Activated CD4-positive, alpha-beta memory T cell treated with anti-CD3 and anti-CD28 coated beads for 36 hours (primary cell): ENCODE data around the gene ADCYAP1R1. TPM values are rescaled to one million over a fixed set of nuclear protein-coding genes. Genes with fewer than 3 reads are reported as not detected.

Source experiments
- CTCF ChIA-PET: fragments of 350-600 bp; sonication (Branson Sonifier 250); formaldehyde crosslinking; loops from one replicate; lab custom pipeline; 2021; ENCODE audit warnings: antibody characterized with exemption, inconsistent platforms; lab: Charles Lee
- POLR2A ChIA-PET: fragments of 350-600 bp; sonication (Branson Sonifier 250); formaldehyde crosslinking; loops from one replicate; lab custom pipeline; 2021; ENCODE audit warnings: antibody characterized with exemption; lab: Charles Lee
- DNase-seq: peaks from one replicate; pipeline ENCODE4 v3.0.0-alpha.2; 2020
- H3K27ac Mint-ChIP-seq: one replicate; pipeline ENCODE4 v1.8.0; 2021; ENCODE audit warnings: mixed read lengths
- H3K27me3 Mint-ChIP-seq: one replicate; pipeline ENCODE4 v1.8.0; 2021; ENCODE audit warnings: mixed read lengths
- H3K36me3 Mint-ChIP-seq: one replicate; pipeline ENCODE4 v1.8.0; 2021; ENCODE audit warnings: mixed read lengths
- H3K4me1 Mint-ChIP-seq: one replicate; pipeline ENCODE4 v1.8.0; 2021; ENCODE audit warnings: low read depth, mixed read lengths
- H3K4me3 Mint-ChIP-seq: one replicate; pipeline ENCODE4 v1.8.0; 2021; ENCODE audit warnings: mild to moderate bottlenecking, mixed read lengths
- H3K9me3 Mint-ChIP-seq: one replicate; pipeline ENCODE4 v1.8.0; 2021; ENCODE audit warnings: mixed read lengths
- intact Hi-C: fragments of 100-400 bp; cut with micrococcal nuclease; formaldehyde crosslinking; loops from one replicate; pipeline ENCODE4 v1.15.1; 2023
- total RNA-seq, 2 experiments: library from RNA; stranded (reverse); gene quantifications; one replicate each; pipeline ENCODE4 v1.2.3, GENCODE V29; 2021

ADCYAP1R1 gene
- total RNA-seq, 2 experiments from 2014 or later, result not detected

DNA sequence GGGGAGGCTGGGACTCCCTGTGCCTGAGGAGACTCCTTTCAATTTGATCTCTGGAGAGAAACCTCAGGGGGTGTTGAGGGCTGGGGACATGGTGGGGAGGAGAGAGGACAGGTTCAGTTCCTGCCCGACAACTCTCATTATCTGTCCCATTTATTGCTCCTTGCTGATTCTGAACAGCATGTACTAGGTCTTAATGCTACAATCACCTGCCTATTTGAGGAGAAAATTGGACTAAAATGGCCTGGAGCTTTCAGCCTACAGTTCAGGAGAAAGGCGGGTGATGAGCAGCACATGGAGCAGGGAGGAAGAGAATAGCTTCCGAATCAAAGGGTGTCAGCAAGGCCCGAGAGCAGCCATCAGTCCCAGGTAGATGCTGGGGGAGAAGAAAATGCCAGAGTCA lies 30.0 kb upstream of the ADCYAP1R1 start:
- intact Hi-C loops, result no loop called here
- POLR2A ChIA-PET, result no interaction called here
- Mint-ChIP-seq H3K9me3 (peaks cover 6% of the 10 kb centered on the region), H3K27me3 (no peaks in the 10 kb centered on the region), H3K4me1 (peaks cover 48% of the 10 kb centered on the region), H3K27ac (no peak overlapping the region), H3K36me3 (peaks cover 3% of the 10 kb centered on the region), H3K4me3 (no peak overlapping the region)
- CTCF ChIA-PET, result no interaction called here
- DNase-seq, result no peak

DNA sequence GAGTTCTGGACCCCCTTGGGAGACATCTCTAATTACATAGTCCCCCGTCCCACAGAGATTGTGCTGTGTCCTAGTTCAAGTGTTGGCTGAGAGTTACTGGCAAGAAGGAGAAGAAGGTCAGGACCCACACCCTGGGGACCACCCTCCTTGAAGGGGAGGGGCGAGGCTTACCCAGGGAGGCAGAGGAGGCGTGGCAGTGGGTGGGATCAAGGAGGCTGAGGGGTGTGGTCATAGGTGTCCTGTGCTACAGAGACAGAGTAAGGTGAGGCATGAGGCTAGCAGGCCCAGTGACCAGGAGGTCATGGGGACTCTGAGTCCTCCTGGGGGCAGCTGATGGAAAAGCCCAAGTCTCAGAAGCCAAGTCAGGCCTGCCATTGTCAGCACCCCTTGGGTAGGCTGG lies 29.4 kb upstream of the ADCYAP1R1 start:
- Mint-ChIP-seq H3K27me3 (no peaks in the 10 kb centered on the region), H3K4me3 (no peak overlapping the region), H3K4me1 (peaks cover 42% of the 10 kb centered on the region), H3K36me3 (peaks cover 3% of the 10 kb centered on the region), H3K27ac (no peak overlapping the region), H3K9me3 (peaks cover 6% of the 10 kb centered on the region)
- ChIA-PET POLR2A (interaction anchor here (0.5 kb wide), 1 partner anchor 10 kb away, joined by 5 read pairs; no protein-coding TSS in a partner anchor), CTCF (no interaction called here)
- no peak for DNase-seq
- intact Hi-C loops, result no loop called here

DNA sequence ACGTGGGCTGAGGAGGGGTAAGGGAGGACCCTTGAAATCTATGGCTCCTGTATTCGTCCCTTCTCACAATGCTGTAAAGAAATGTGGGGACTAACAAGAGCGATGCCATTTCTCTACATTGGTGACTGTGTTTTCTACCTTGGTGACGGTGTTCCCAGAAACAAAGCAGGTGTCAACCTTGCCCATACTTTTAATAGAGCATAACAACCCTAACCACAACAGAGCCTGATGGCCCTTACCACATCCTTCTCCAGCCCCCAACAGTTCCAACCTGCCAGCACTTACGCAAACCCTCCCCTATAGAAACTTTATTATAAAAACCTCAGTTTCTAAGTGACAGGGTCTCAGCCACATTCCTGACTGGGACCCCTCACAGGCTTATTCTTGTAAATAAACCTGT lies 28.2 kb upstream of the ADCYAP1R1 start:
- Mint-ChIP-seq H3K27ac (peak overlapping the region; percentile 58), H3K36me3 (peaks cover 3% of the 10 kb centered on the region), H3K9me3 (peaks cover 6% of the 10 kb centered on the region), H3K4me3 (no peak overlapping the region), H3K27me3 (no peaks in the 10 kb centered on the region), H3K4me1 (peaks cover 38% of the 10 kb centered on the region)
- ChIA-PET POLR2A (no interaction called here), CTCF (no interaction called here)
- DNase-seq, result peak; percentile 27
- intact Hi-C loops, result no loop called here

DNA sequence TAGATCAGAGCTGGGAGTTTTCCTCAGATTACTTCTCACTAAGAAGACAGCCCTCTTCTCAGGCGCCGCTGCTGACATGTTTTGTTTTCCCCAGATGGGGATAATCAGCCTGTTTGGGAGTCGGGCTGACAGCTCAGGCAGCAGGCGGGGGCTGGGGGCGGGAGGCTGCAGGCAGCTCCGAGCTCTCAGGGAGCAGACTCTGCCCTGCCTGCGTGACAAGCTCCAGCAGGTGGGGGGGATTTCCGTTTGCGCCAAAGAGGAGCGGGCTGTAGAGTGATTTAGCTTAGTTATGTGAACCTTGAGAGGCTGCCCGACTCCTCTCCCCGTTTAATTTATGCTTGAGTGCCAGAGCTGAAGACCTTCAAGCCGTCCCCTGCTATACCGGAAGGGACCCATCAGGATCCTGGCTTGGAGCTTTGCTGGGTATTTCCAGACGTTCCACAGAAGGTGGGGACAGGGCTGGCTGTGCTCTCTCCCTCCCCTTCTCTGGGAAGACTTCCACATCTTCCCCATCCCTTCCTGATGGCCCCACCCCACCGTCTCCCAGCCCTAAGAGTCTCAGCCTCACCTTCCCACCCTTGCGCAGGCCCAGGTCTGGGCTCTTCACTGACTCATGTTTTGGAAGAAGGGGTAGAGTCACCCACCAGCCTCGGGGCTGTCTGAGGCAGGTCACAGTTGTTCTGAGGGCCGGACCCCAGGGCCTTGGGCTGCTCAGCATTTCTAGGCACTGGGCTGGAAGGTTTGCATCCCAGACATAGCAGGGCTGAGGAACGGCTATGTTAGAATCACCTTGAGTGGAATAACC lies 24.7 kb upstream of the ADCYAP1R1 start:
- CTCF ChIA-PET, result interaction anchor here (1.3 to 2.1 kb wide), 2 partner anchors 43 to 95 kb away, joined by 8 to 9 read pairs; no protein-coding TSS in a partner anchor
- intact Hi-C loops, result no loop called here
- no peak overlapping the region for H3K4me3 Mint-ChIP-seq

DNA sequence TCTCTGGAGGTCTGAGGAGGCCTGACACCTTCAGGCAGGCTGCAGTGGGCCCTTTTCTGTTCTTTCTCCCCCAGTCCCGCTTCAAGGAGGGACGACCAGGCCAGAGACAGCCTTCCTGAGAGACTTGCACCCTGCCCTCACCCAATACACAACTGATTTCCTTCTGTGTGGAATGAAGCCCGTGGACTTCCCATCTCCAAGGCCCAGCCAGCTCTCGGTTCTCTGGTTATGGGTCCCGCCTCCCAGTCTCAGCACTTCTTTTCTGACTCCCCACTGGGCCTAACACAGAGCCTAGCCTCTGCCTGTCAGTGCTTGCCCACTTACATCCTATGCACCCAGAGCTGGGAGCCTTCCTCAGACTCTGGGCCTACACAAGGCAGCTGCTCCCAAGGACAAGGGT lies 24.1 kb upstream of the ADCYAP1R1 start:
- POLR2A ChIA-PET, result no interaction called here
- intact Hi-C loops, result no loop called here
- Mint-ChIP-seq H3K4me3 (no peak overlapping the region), H3K27me3 (no peaks in the 10 kb centered on the region), H3K36me3 (peaks cover 3% of the 10 kb centered on the region), H3K27ac (no peak overlapping the region), H3K4me1 (peaks cover 19% of the 10 kb centered on the region), H3K9me3 (peaks cover 6% of the 10 kb centered on the region)
- DNase-seq, result no peak
- CTCF ChIA-PET, result interaction anchor here (1.3 to 2.1 kb wide), 2 partner anchors 44 to 94 kb away, joined by 8 to 9 read pairs; no protein-coding TSS in a partner anchor

More for the DNA sequence above, 24.7 kb upstream of the ADCYAP1R1 start:
- POLR2A ChIA-PET, result no interaction called here
- Mint-ChIP-seq H3K27ac (no peak overlapping the region), H3K36me3 (peaks cover 3% of the 10 kb centered on the region), H3K4me1 (peaks cover 21% of the 10 kb centered on the region), H3K9me3 (peaks cover 6% of the 10 kb centered on the region), H3K27me3 (no peaks in the 10 kb centered on the region)
- no peak for DNase-seq

DNA sequence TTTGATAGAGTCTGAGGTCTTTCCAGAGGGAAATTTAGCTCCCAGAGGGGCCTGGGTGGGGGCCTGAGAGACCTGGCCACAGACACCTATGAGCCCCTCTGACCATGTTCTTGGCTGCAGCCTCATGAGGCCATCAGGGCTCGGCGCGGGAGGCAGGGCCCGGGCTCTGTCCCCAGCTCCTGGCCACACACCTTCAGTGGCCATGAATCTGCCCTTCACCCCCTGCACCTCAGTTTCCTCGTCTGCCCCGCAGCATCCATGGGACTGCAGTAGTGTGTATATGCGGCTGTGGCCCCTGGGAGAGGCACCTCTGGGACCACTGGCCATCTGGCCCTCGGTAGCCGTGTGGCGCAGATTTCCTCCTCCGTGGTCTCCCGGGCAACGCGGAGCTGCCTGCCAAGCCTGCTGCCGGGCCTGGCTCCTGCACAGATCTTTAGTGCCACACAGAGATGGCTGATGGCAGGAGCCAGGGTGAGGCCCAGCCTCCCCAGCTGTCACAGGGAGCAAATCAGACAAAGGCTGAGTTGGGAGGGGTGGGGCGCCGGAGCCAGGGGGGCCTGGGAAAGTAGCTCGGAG lies 23.6 kb upstream of the ADCYAP1R1 start:
- Mint-ChIP-seq H3K27me3 (no peaks in the 10 kb centered on the region), H3K4me1 (peaks cover 14% of the 10 kb centered on the region), H3K27ac (no peak overlapping the region), H3K4me3 (no peak overlapping the region), H3K9me3 (peaks cover 6% of the 10 kb centered on the region), H3K36me3 (peaks cover 3% of the 10 kb centered on the region)
- ChIA-PET POLR2A (no interaction called here), CTCF (no interaction called here)
- DNase-seq, result no peak
- intact Hi-C loops, result no loop called here

DNA sequence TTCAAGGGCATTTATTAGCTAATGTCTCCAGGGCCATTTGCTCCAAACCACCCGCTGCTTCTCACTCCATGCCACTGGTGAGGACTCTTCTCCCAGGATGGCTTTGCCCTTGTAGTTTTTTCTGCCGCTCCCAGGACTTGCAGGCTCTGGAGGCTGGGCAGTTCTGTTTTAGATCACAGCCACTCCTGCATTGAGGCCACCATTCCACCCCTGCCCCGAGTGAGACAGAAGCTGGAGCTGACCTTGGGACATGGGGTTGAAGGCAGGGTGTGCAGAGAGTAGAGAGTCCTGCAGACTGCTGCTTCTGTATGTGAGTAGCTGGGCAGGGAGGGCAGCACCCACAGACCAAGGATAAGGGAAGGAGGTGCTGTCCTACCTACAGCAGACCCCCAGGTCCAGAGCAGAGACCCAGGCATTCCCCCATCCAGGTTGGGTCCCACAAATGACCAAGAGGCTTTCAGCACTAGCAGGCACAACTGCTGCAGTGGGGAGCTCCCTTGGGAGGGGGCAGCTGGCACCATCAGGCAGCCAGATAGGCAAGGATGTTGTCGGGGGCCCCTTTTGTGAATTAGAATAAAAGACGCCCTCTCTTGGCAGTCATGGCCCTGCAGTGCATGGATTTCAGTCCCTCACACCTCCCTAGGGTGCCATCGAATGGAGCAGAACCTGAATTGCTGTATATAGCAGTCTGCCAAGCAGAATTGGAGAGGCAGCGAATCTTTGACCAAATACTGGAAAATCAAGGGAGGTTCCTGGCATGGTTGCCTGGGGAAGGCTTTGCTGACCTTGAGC lies 22.7 kb upstream of the ADCYAP1R1 start:
- ChIA-PET POLR2A (no interaction called here), CTCF (interaction anchor here (1.2 kb wide), 1 partner anchor 93 kb away, joined by 3 read pairs; no protein-coding TSS in a partner anchor)
- Mint-ChIP-seq H3K9me3 (peaks cover 3% of the 10 kb centered on the region), H3K36me3 (peaks cover 3% of the 10 kb centered on the region), H3K27ac (no peak overlapping the region), H3K27me3 (no peaks in the 10 kb centered on the region), H3K4me3 (no peak overlapping the region), H3K4me1 (peaks cover 5% of the 10 kb centered on the region)
- DNase-seq, result no peak
- intact Hi-C loops, result no loop called here

DNA sequence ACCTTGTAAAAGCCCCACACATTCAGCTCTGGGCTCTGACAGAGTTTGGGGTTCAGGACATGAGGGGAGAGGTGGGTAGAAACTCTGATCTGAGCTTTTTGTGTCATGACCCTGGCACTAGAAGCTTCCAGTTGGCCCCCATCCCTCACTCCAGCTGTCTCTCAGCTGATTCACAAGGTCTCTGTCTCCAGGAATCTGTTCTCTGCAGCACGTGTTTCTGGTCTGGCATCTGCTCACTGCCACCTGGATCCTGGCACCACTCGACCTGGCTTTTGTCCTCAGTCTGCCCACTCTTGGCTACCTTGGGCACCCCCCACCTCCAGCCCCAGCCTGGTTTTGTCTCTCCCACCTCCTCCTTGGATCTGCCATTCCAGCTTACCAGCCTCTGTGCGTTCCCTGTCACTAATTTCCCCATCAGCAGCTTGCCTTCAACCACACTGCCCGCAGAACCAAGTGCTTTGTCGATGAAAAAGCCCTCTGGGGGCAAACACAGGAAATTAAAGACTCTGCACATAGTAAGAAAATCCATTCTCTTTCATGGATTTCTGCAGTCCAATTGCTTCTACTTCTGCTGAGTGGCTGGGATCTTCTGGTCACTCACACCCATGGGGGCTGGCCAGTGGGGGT lies 18.3 kb upstream of the ADCYAP1R1 start:
- H3K4me1 Mint-ChIP-seq, result no peaks in the 10 kb centered on the region
- ChIA-PET POLR2A (no interaction called here), CTCF (interaction anchor here (1.9 to 2.3 kb wide), 2 partner anchors 50 to 101 kb away, joined by 4 to 5 read pairs; no protein-coding TSS in a partner anchor)
- H3K36me3 Mint-ChIP-seq, result no peaks in the 10 kb centered on the region
- H3K27ac Mint-ChIP-seq, result no peak overlapping the region
- H3K27me3 Mint-ChIP-seq, result peaks cover 2% of the 10 kb centered on the region
- DNase-seq, result no peak
- H3K4me3 Mint-ChIP-seq, result no peak overlapping the region
- no peaks in the 10 kb centered on the region for H3K9me3 Mint-ChIP-seq
- intact Hi-C loops, result no loop called here

DNA sequence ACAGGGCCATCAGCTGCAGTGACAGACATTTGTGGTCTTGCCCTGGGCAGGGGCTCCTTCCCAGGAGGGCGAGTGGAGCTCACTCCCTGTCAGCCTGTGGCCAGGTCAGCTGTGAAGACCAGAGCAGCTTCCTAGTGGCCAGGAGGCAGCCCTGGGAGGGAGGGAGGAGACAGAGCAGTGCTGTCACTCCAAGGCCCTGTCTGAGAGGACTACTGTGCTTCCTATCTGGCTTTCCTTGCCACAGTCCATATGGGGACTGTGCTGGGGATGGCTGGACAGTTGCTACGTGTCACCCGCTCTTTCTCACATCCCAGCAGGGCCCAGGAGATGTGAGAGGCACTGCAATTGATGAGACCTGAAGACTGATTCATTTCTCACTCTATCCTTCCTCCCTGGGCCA lies 15.2 kb upstream of the ADCYAP1R1 start:
- DNase-seq, result no peak
- ChIA-PET POLR2A (no interaction called here), CTCF (interaction anchor here (1.5 kb wide), 1 partner anchor 53 kb away, joined by 3 read pairs; no protein-coding TSS in a partner anchor)
- intact Hi-C loops, result no loop called here
- Mint-ChIP-seq H3K9me3 (no peaks in the 10 kb centered on the region), H3K27ac (no peak overlapping the region), H3K36me3 (no peaks in the 10 kb centered on the region), H3K27me3 (peaks cover 5% of the 10 kb centered on the region), H3K4me1 (no peaks in the 10 kb centered on the region), H3K4me3 (no peak overlapping the region)

DNA sequence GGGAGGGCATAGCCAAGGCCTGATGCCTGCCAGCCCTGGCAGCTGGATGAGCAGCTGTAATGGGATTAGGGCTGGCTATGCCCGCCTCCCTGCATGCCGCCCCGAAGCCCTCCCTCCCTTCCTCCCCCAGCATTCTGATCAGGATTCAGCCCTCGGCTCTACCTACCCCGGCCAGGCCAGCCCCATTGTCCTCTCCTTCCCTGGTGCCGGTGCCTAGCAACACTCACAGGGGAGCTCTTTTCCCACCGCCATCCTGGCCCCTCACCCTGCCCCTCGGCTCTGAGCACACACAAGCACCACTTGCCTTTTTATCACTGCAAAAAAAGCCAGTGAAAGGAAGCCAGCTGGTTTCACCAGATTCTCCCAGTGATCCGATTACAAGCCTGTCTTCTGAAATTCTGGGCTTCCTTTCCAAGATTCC lies 9.0 kb upstream of the ADCYAP1R1 start:
- CTCF ChIA-PET, result no interaction called here
- POLR2A ChIA-PET, result no interaction called here
- Mint-ChIP-seq H3K9me3 (no peaks in the 10 kb centered on the region), H3K4me3 (no peak overlapping the region), H3K4me1 (no peaks in the 10 kb centered on the region), H3K36me3 (no peaks in the 10 kb centered on the region), H3K27ac (no peak overlapping the region), H3K27me3 (peaks cover 21% of the 10 kb centered on the region)
- no peak for DNase-seq
- intact Hi-C loops, result no loop called here

DNA sequence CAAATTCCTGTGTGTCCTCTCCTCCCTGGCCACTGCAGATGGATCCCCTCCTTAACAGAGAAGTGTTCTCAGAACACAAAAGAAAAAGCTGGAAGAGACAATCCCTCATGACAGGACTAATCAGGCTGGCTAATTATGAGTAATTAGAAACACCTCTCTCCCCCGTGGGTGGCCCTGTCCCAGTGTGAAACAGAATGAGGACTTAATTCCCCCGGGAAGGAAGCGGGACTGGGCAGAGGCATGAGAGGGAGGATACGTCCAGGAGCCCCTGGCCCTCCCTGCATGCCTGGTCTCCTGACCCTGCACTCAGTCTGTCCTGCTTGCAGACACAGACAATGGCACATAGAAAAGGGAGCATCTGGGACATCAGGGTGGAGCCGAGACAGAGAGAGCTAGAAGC lies 7.6 kb upstream of the ADCYAP1R1 start:
- Mint-ChIP-seq H3K27ac (no peak overlapping the region), H3K4me1 (no peaks in the 10 kb centered on the region), H3K9me3 (no peaks in the 10 kb centered on the region), H3K27me3 (peaks cover 19% of the 10 kb centered on the region), H3K4me3 (no peak overlapping the region), H3K36me3 (no peaks in the 10 kb centered on the region)
- no peak for DNase-seq
- POLR2A ChIA-PET, result no interaction called here
- intact Hi-C loops, result no loop called here
- CTCF ChIA-PET, result no interaction called here

DNA sequence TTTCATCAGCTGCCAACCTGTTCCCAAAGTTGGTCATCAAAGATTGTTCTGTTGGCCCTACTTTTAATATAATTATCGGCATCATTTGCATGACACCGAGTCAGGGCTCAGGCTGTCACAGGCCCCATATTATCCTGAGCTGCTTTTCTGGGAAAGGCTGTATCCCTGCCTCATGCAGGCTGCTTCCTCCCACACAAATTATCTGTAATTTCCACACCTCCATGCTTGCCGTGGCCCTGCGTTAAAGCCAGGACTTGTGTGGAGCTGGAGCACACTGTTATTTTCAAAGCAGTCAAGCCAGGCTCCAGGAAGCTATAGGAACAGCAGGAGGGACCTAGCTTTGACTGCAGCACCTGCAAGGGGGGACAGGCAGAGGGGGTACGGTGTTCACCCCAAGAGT lies 5.4 kb upstream of the ADCYAP1R1 start:
- intact Hi-C loops, result no loop called here
- POLR2A ChIA-PET, result no interaction called here
- DNase-seq, result no peak

More for the DNA sequence above, 5.4 kb upstream of the ADCYAP1R1 start:
- H3K27me3 Mint-ChIP-seq, result peaks cover 32% of the 10 kb centered on the region
- H3K27ac Mint-ChIP-seq, result no peak overlapping the region
- H3K4me1 Mint-ChIP-seq, result peaks cover under 1% of the 10 kb centered on the region
- no peaks in the 10 kb centered on the region for H3K9me3 Mint-ChIP-seq
- CTCF ChIA-PET, result no interaction called here
- H3K4me3 Mint-ChIP-seq, result no peak overlapping the region
- H3K36me3 Mint-ChIP-seq, result no peaks in the 10 kb centered on the region
